ENCODE data around the gene ITPR1. TPM values are rescaled to one million over a fixed set of nuclear protein-coding genes. Genes with fewer than 3 reads are reported as not detected.

Gene ITPR1
- total RNA-seq, 1 experiment from 2014 or later, result 13.2 TPM

GRCh38 chr3:4849739-4850138 lies 356.6 kb downstream of the ITPR1 start:
- DNase-seq (ENCODE audit: low read depth), result no peak

DNA sequence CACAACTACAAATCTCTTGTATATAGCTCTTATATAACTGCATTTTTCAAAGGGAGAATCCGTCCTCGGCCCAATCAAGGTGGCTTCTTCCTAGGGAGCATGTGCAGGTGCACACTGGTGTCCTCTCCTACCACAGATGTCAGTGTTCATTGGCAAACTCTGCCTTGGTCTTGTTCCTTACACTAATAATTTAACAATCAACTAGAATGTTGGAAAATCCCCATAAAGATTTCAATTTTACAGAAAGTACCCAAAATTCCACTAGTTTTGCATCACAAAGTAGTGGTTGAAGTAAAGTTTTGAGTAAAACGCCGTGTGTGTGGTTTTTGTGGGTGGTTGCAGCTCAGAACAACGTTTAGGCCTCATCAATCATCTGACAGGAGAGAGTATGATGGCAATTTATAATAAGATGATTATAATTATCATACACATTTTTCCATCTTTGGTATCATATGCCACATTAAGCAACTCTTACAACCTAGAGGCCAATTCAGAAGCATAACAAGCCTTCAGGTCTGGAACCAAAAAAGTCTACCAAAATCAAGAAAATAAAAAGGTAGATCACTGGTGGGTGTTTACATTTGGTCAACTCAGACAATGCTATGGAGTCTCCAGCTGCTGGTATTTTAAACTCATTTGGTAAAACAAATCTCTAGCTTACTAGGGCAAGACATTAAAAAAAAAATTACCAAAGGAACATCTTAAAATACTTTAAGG lies 357.2 kb downstream of the ITPR1 start:
- DNase-seq (ENCODE audit: low read depth), result no peak

DNA sequence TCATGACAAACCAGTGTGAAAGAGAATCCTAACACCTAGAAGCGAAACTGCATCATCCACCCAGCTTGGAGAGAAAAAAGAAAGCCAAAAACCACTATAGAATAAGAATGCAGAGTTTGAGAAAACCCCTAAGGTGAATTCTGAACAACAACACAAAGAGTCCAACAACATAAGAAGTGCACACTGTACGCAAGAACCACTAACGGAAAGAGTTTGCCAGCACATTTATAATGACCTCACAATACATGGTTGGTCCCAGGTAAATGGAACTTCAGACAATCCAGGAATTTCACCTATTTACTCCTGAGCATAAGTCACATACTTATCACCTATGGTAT lies 357.7 kb downstream of the ITPR1 start:
- DNase-seq (ENCODE audit: low read depth), result no peak

GRCh38 chr3:4852780-4853748 lies 359.9 kb downstream of the ITPR1 start:
- DNase-seq (ENCODE audit: low read depth), result peak; percentile 56

- DNase-seq (ENCODE audit: low read depth), result no peak
Measured at GRCh38 chr3:4853749-4854140, 360.6 kb downstream of the ITPR1 start.

DNA sequence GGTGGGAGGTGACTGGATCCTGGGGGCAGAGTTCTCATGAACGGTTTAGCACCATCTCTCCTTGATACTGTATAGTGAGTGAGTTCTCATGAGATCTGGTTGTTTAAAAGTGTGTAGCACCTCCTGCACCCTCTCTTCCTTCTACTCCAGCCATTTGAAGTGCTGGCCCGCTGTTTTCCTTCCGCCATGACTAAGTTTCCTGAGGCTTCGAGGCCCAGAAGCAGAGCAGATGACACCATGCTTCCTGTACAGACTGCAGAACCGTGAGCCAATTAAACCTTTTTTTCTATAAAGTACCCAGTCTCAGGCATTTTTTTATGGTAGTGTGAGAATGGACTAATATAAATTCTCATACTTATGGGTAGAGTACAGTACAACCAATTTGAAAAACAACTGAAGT lies 362.5 kb downstream of the ITPR1 start:
- no peak for DNase-seq (ENCODE audit: low read depth)

DNA sequence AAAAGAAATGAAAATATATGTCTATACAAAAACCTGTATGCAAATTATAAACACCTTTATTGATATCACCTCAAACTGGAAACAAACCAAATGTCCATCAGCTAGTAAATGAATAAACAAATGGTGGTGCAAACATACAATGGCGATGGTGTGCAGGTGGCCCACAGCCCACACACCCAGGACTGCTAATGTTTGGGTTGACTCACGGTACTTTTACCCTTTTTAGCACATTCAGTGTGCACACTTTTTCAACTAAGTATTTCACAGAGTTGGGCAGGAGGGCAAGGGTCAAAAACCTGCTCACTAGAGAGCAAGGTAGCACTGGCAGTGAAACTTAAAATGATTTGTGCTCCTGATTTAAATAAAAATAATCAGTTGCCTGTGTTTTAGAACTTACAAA lies 363.0 kb downstream of the ITPR1 start:
- DNase-seq (ENCODE audit: low read depth), result no peak

DNA sequence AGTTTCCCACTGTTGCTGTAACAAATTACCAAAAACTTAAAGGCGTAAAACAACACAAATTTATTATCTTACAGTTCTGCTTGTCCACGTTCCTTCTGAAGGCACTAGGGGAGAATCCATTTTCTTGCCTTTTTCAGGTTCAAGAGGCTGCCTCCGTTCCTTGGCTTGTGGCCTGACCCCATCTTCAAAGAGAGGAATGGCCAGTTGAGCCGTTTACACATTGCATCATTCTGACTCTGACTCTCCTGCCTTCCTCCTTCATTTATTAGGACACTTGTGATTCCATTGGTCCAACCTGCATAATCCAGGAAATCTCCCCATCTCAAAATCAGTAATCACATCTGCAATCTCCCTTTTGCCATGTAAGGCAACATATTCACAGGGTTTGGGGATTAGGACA lies 363.4 kb downstream of the ITPR1 start:
- no peak for DNase-seq (ENCODE audit: low read depth)

- no peak for DNase-seq (ENCODE audit: low read depth)
Measured at GRCh38 chr3:4856986-4857385, 363.8 kb downstream of the ITPR1 start.

- DNase-seq (ENCODE audit: low read depth), result no peak
Measured at GRCh38 chr3:4859788-4860187, 366.6 kb downstream of the ITPR1 start.

- DNase-seq (ENCODE audit: low read depth), result no peak
Measured at GRCh38 chr3:4862973-4863372, 369.8 kb downstream of the ITPR1 start.

GRCh38 chr3:4864503-4864902 lies 371.4 kb downstream of the ITPR1 start:
- DNase-seq (ENCODE audit: low read depth), result no peak

- DNase-seq (ENCODE audit: low read depth), result no peak
Measured at GRCh38 chr3:4865714-4866113, 372.6 kb downstream of the ITPR1 start.

DNA sequence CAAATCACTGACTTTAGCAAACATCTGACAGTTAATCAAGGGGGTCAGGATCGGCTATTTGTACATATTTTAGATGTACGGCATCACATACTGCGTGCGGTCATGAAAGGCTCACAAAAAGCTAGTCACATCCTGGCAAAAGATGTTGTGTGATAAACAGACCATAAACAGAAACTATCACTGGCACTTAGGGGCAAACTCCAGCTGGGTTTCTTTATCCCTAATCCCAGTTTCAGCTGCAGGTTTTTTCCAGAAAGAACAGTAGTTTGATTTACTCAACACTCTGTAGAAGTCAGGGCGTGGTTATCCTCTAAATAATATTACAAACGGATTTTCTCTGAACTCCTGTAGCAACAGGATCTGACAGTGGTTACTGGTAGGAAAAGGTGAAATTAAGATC lies 373.7 kb downstream of the ITPR1 start:
- DNase-seq (ENCODE audit: low read depth), result peak; percentile 87

DNA sequence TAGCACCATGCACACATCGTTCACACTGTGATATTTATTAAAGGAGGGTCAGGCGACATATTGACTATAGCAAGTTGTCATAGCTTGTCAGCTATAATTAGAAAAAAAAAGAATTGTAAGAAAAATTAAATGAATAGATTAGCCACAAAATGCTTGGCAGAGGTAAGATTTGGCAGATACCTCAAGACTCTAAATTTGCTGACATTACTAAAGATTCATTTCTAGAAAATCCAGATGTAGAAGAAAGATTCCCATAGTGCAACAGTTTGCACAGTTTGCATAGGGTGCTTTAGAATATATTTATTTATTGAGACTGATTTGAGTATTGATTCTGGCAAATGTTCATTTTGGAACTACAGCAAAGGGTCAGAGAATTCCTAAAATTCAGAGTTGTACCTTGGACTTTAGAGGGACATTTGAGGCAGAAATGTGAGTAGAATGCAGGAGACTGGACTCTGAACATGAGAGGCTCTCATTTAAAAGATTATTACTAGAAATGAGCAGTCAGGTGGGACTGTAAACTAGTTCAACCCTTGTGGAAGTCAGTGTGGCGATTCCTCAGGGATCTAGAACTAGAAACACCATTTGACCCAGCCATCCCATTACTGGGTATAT lies 384.1 kb downstream of the ITPR1 start:
- DNase-seq (ENCODE audit: low read depth), result no peak

DNA sequence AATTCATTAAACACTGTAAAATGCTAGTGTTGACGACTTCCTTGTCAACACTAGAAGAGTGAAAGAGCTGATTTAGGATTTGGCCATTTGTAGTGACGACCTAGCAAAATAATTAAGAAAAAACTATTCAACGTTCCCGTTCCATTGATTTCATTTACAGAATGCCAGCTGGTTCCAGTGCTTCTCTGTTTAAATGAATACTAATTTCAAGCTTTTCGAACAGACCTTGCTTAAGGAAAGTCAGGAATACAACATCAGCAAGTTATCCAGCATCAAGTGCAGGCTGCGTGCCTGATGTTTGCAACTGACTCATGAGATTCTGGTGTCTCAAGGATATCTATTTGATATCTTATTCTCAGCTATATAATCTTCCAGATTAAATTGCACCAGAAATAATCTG lies 387.7 kb downstream of the ITPR1 start:
- DNase-seq (ENCODE audit: low read depth), result no peak

DNA sequence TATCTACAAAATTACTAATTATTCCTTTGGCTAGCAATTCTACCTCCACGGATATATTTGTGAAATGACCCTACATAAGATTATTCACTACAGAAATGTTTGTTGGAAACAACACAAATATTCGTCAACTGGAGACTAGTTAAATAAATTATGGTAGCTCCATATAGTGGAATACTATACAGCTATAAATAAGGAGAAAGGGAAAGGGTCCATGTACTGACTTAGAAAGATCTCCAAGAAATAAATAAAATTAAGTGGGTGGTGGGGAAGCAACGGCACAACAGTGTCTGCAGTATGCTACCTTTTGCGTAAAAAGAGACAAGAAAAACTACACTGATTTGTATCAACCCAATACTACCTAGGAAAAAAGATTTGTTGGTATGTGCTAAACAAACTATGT lies 389.4 kb downstream of the ITPR1 start:
- DNase-seq (ENCODE audit: low read depth), result no peak

DNA sequence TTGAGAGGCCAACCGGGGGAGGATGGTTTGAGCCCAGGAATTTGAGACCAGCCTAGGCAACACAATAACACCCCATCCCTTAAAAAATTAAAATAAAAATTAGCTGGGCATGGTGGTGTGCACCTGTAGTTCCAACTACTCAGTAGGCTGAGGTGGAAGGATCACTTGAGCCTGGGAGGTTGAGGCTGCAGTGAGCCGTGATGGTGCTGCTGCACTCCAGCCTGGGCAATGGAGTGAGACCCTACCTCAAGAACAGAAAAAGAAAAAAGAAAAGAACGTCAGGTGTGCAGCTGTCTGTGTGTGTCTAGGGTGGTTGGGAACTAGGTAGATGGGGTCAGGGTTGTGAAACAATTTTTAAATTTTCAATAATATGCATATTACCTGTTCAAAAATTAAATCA lies 389.9 kb downstream of the ITPR1 start:
- DNase-seq (ENCODE audit: low read depth), result no peak

DNA sequence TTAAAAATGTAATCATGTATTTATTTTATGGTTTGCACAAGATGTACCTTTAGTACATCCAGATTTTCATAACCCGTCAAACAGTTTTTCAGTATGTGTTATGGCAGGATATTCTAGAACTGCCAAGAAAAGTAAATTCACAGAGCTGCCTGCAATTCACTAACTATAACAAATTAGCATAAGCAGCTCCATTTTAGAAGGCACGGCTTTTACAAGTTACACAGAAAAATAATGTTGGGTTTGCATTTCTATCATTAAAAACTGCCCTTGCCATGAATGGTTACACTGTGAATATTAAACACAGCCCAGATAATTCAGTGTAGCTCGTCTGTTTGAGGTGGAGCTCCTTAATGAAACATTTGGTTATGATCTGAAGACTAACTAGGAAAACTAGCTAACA lies 391.7 kb downstream of the ITPR1 start:
- DNase-seq (ENCODE audit: low read depth), result no peak

DNA sequence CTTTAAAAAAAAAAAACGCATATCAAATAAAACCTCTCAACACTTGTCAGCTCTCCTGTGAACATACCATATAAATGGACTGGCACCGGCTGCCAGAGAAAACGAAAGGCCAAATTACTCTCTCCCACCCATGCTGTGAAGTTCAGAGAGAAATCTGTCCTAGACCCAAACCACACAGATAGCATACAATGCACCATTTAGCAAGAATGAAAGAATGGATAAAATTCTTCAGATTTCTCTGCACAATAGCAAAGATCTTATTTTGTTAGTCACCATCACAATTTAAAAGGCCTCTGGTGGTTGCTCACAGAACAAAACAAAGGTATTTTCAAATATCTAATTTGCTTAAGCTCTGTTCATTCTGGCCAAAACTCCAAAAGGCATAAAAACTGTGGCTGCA lies 392.2 kb downstream of the ITPR1 start:
- no peak for DNase-seq (ENCODE audit: low read depth)

DNA sequence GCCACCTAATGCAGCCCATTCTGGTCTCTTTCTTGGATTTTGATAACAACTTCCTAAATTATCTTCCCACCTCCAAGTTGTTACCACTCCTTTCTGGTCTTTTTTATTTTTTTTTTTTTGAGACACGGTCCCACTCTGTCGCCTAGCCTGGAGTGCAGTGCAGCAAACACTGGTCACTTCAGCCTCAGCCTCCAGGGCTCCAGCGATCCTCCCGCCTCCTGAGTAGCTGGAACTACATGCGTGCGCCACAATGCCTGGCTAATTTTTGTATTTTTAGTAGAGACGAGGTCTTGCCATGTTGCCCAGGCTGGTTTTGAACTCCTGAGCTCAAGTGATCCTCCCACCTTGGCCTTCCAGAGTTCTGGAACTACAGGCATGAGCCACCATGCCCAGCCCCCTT lies 393.3 kb downstream of the ITPR1 start:
- no peak for DNase-seq (ENCODE audit: low read depth)

DNA sequence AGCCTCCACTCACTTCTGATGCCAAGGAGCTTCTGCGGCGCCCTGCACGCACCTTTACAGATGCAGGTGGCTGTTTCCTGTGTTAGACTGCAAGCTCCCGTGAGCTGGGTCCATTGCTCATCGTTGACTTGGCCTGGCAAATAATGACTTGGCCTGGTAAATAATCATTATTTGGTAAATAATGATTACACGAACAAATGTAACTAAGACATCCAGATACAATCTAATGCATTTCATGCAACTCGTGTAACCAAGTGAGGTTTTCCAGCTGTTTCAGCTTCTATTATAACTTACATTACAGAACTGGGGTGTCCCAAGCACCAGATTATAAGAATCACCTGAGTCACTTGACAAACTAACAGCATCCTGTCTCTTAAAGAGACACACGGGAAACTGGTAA lies 394.0 kb downstream of the ITPR1 start:
- no peak for DNase-seq (ENCODE audit: low read depth)
